Suppressor macrophage (primary cell): Measurements from ENCODE around the gene ZSWIM2.
A peak's percentile ranks its signal among the peaks of the same experiment; 100 is the strongest.
"Not testable (repeated sequence)": the region's sequence is repeated elsewhere in the genome, so short reads cannot be mapped to it uniquely, and the experiment has no call there.

Experiments used
- DNase-seq, 4 experiments: peaks; one replicate each; pipeline ENCODE4 v3.0.0-alpha.2; 2020 to 2022
- total RNA-seq, 17 experiments: gene quantifications; one replicate each; lab custom pipeline; 2026; ENCODE audit warnings: mixed read lengths in 6 of 17, inconsistent platforms in 3 of 17; lab: John Stamatoyannopoulos, UW

ZSWIM2 gene, protein sequence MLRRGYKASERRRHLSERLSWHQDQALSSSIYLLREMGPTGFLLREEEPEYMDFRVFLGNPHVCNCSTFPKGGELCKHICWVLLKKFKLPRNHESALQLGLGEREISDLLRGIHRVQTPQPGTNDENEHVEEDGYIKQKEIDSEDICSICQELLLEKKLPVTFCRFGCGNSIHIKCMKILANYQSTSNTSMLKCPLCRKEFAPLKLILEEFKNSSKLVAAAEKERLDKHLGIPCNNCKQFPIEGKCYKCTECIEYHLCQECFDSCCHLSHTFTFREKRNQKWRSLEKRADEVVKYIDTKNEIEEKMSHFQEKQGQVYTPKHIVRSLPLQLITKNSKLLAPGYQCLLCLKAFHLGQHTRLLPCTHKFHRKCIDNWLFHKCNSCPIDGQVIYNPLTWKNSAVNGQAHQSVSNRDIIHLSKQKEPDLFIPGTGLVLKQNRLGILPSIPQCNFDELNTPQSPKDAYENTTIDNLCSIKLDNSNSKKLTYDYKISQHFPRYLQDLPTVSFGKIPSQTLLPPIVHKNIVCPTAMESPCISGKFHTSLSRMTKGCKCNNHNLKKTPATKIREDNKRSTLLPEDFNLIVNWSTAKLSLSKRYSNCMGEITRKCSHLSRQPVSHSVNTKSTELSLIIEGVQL
- total RNA-seq: 0 to 0.66 (median 0) reads per million in 17 experiments

DNA sequence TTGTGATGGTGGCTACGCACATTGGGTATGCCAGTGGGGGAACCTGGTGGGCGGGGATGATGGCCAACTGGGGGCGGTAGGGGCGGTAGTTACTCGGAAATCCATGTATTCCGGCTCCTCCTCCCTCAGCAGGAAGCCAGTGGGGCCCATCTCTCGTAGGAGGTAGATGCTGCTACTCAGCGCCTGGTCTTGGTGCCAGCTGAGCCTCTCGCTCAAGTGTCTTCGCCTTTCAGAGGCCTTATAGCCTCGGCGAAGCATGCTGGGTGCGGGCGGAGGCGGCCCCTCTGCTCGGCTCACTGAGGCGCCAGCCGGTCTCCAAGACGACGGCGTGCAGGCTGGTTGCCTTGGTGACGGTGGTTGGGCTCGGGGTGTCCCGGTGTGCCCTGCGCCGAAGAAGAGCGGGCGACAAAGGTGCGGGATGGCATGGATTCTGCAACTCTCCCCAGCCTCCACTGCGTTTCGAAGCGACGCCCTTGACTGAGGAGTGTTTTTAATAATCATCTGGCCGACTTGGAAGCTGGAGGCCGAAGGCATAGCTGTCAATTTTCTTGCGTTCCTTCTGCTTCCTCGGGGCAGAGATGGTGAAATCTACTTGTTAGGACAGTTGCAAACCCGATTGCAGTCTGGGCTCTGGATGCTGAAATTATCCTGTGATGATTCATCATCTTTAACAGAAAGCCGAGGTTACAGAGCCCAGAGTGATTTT is at the start of gene ZSWIM2:
TSS of gene ZSWIM2 (minus strand) at position 298 of the 706 bp plus-strand sequence. CDS start at position 258, 40 bp downstream.
- peak; percentile 52 to 83 (median 66) for DNase-seq

DNA sequence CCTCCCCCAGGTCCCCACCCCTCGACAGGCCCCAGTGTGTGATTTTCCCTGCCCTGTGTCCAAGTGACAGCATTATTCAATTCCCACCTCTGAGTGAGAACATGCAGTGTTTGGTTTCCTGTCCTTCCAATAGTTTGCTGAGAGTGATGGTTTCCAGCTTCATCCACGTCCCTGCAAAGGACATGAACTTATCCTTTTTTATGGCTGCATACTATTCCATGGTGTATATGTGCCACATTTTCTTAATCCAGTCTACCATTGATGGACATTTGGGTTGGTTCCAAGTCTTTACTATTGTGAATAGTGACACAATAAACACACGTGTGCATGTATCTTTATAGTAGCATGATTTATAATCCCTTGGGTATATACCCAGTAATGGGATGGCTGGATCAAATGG is 47.2 kb upstream of the ZSWIM2 start:
- not testable (repeated sequence) for DNase-seq

DNA sequence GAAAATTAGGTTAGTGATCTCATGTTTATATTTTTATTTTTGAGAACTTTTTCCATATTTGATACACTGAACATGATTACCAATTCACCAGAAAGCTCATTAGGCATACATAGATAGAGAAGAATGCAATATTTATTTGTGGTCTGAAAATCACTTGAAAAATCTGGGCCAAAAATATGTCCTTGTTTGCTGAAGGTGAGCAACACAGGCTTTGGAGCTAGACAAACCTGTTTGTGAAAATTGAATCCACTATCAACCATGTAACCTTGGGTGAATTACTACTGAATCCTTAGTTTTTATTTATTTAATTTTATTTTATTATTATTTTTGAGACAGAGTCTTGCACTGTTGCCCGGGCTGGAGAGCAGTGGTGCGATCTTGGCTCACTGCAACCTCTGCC is 46.5 kb upstream of the ZSWIM2 start:
- no peak for DNase-seq

DNA sequence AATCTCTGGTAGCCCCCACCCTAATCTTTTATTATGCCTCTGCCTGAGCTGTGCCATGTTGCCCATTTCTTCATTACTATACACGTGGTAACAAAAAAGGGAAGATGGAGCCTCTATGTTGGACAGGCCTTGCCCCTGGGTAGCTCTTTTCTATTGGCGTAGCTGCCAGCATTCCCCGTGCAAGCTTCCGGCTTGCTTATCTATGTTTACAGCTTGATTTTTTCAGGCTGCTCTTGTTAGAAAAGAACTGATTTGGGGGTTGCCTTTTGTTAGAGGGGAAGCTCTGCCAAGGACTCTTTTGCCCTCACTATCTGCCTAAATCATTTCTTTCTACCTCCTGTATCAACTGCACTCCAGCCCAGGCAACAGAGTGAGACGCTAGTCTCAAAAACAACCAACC is 45.5 kb upstream of the ZSWIM2 start:
- DNase-seq: no peak

DNA sequence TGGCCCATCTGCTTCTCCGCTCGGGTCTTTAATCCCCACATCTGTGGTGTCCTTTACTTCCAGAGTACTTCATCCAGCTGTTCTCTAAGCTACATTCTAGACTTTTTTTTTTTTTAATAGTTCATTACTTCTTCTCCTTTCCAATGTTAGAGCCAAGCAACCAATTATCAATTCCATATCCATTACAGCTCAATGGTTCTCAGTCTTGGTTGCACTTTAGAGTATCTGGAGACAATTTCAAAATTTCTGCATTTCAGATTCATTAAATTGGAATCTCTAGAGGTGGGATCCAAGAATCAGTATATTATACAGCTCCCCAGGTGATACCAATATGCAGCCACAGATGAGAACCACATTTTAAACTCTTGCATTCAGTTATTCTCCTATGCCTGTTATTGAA is 43.9 kb upstream of the ZSWIM2 start:
- no peak for DNase-seq

DNA sequence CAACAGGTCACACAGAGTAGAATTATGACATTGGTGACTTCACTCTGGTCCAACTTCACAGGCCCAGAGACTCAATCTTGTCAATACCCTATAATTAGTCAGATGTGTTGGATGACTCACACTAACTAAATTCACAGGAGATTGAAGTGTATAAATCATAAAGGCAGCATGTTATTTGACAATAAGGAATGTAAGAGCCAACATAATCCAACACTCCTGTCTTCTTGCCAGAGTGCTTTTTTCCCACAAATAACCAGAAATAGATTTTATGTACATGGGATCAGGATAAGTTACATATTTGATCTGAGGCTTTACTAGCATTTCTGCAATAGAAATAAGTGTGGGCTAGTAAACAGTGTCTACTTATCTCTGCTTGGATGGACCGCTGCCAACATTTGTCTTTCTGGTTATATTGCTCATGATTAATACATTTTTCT is 42.2 kb upstream of the ZSWIM2 start:
- no peak for DNase-seq

DNA sequence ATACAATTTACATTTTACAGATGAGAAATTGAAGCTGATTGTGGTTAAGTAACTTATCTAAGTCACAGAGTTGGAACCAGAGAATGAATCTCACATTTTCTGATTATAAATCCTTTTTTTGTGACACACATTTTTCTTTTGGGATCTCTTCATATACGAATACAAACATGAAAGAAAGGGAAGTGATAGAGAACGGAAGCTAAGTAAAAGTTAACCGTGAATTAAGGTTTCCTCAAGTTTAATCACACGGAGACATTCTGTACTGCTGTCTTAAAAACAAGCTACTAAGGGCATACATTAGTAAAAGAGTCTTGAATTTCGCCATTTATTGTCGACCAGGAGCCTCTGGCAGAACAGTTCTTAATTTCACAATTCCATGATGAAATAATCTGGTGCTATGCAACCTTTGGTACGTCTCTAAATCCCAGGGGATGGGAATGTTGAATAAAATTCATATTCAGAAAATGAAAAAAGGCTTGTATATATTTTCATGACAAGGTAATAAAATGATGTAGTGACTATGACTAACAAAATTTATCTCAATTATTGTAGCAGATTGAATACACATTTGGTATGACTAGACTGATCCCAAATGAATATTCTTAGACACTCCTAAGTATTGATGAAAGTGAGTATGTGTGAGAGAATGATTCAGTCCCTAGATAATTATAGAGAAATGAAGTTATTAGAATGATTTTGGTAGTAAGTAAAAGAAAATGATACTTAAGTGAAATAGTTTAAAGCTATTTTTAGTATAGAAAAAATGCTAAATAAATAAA is 40.3 kb upstream of the ZSWIM2 start:
- DNase-seq: peak in 1 of 4 experiments; percentile 16

DNA sequence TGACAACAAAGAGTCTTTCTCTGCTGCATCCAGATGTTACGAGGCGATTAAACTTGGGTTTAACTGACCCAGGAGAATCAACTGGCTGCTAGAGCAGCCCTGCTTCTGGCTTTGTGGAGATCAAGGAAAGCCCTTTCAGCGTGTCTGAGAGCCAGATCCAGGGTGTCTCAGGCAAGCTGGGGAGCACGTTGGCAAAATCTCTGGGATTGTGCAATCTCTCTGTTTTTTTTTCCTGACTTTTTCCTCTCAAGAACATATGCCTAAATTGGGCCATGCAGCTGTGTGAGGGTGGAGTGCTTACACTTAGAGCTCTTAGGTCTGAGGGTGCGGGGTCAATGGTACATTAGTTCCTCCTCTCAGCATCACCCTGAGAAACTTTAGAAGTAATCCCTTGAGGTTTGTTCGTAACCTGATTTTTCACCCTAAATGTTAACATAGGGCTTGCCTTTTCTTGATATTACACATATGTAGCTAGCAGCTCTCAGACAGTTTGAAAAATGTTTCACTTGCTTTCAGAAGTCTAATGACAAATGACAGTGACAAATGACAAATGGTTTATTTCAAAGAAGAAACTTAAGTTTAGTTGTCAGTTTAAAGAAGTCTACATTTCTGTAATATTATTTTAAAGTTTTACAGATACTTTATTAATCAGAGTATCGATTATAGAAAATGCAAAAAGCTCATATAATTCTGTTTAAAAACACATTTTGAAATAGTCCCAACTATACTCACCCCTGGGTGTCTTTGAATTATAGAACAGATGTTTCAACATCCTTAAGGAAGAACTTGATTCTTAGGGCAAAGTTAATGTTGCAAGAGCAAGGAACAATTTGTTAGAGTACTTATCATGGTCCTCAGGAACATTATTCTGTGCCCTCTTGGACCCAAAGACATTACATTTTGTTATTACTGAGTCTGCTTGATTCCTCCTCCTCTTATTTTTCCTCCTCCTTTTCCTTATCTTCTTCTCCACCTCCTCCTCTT is 38.4 kb upstream of the ZSWIM2 start:
- DNase-seq: no peak

DNA sequence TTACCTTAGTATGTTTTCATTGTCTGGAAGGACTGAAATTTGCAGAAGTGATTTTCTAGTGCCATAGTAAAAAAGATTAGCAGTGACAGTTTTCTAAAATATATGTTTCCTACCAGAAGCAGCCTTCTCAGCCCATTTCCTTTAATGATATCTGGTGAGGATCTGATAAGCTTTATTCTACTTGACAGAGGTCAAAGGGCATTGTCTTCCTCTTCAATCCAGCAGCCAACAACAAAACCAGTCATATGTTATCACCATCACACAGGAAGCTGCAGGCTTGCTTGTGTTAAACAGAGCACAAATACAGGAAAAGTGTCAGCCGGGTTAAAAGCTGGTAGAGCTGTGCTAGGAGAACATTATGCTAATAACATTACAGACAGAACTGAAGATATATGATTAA is 35.6 kb upstream of the ZSWIM2 start:
- DNase-seq: peak in 1 of 4 experiments; percentile 9

DNA sequence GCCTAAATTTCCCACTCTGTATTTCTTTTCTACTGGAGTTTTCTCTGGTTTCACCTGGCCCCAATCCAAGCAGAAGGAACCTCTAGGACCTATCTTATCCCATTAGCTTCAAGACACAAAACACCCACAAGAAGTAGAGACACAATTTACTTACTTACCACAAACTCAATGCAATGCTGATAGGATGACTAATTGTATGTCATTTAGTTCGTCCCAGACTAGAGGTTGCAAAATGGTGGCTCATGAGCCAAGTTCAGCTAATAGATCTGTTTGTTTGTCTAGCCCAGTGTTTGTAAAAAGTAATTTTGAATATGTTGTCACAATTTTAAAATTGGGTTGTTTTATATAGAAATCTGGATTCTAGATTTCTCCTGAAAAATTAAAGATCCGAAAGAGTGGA is 34.7 kb upstream of the ZSWIM2 start:
- no peak for DNase-seq

DNA sequence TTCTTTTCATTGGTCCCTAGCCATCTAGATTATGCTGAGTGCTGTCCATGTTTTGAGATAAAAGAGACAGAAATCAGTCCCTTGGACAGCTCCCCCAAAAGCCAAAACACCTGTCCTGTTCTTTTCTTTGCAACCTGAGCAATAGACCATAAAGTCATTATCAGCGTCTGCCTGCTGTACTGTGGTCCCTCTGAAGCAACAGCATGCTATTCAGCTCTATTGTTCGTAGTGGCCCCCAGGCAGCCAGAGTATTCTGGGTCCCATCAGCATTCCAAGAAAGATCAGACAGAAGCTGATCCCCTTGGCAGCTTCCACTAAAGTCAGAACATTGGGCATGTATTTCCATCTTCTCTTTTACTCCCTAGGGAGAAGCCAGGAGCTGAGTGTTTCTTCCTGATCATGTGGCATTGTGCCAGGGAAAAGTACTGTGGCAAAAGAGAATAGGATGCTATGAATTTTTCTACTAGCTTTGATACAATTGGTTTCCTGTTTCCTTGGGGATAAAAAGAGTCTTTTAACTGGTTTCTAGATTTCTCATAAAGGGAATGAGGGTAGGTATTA is 33.6 kb upstream of the ZSWIM2 start:
- DNase-seq: no peak

DNA sequence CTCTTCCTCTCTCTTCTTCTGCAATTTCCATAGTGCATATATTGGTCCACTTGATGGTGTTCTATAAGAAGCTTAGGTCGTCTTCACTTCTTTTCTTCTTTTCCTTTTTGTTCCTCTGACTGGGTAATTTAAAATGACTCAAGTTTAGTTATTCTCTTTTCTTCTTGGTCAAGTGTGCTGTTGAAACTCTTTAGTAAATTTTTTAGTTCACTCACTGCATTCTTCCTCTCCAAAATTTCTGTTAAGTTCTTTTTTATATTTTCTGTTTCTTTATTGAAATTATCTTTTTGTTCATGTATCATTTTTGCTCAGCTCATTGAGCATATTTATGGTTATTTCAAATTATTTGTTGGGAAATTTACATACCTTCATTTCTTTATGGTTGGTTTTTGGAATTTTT is 32.7 kb upstream of the ZSWIM2 start:
- DNase-seq: no peak

DNA sequence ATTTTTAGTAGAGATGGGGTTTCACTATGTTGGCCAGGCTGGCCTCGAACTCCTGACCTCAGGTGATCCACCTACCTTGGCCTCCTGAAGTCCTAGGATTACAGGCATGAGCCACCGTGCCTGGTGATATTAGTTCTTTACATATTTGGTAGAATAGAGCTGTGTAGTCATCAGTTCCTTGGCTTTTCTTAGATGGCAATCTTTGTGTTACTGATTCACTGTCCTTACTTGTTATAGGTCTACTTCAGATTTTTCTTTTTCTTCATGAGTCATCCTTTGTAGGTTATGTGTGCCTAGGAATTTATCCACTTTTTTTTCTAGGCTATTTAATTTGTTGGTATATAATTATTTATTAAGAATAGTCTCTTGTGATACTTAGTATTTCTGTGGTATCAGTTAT is 30.3 kb upstream of the ZSWIM2 start:
- no peak for DNase-seq

DNA sequence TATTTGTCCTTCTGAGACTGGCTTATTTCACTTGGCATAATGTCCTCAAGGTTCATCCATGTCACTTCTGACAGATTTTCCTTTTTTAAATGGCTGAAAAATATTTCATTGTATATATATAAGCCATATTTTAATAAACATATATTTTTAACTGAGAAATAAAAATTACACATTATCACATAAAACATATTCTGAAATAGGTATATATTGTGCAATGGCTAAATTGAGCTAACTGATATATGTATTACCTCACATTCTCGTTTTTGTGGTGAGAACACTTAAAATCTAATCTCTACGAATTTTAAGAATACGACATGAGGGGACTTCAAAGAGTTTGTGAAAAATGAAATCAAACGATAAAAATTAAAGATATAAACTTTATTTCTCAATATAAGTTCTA is 25.7 kb upstream of the ZSWIM2 start:
- no peak for DNase-seq

DNA sequence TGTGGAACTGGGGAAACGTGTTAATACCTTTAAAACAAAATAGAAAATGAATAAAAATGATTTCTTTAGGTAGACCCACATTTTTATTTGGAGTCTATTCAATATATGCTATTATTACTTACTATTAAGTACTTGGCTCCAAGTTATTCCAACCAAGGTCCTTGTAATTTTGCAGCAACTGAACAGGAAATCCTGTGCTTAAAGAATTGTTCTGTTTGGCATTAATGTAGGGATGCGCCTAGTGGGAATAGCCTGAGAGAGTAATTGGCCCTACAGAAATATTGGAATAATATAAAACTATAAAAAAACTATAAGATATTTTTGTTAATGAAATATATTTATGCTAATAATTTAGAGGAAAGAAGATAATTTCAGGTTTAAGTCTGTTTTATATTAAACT is 22.9 kb upstream of the ZSWIM2 start:
- no peak for DNase-seq

DNA sequence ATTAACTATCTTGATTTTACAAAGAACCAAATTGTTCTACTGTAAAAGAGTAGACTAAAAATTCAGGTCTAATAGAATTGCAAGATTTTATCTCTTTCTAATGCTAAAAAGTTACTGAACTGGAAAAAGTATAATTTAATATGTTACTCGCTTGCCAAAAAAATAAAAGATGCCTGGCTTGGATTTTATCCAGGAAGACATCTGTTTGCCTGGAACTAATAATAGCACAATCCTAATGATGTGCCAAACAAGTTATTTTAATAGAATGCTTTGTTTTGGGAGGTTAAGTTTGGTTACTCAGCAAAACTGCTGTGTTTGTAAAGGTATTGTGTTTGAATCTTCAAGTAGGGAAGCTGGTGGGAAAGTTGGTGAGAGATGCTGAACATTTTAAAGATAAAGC is 19.4 kb upstream of the ZSWIM2 start:
- DNase-seq: no peak

DNA sequence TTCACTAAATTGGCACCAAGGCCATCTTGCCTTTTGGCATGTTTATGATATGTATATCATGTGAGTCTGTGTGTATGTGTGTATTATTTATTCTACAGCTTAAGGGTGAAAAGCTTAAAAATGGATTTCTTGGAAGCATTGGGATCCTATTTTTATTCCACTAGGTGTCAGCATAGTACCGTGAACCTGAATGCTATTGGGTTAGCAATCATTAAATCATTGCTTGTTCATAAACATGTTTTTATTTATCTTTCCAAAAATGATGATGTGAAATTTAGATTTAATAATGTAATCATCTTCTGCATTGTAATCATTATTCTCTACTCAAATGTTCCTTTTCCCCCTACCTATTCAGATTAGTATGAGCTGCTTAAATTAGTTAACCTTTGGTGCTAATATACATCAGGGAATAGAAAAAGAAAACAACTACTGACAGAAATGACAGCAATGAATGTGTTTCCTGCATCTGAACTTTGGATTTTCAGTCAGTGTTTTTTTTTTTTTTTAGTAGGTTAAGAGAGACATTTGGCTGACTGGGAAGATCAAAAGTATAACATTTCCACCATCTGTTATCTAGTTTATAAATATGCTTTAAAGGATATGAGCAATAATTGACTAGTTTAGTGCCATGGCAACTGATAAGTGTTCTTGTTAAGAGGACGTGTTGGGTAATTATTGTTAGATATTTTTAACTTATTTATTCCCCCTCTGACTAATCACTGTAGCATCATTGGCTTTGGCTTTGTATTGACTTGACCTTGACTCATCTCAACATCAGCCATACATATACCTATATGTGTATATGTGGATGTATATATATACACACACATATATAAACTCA is 14.1 kb upstream of the ZSWIM2 start:
- DNase-seq: peak; percentile 32 to 68 (median 50)

DNA sequence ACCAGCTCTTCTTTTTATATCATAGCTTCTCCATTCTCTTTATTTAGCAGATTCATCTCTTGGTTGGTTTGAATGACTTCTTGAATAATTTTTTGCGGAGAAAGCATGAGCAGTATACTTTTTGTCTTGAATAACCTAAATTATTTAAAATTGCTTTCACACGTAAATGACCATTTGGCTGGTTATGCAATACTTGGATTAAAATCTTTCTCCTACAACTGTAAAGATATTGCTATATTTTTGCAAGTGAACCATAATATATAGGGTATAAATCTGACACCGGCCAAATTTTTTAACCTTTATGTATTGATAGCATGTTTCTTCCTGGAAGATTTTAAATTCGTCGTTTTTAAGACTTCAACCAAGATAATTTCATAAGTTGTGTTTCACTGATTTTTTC is 6.2 kb upstream of the ZSWIM2 start:
- no peak for DNase-seq

DNA sequence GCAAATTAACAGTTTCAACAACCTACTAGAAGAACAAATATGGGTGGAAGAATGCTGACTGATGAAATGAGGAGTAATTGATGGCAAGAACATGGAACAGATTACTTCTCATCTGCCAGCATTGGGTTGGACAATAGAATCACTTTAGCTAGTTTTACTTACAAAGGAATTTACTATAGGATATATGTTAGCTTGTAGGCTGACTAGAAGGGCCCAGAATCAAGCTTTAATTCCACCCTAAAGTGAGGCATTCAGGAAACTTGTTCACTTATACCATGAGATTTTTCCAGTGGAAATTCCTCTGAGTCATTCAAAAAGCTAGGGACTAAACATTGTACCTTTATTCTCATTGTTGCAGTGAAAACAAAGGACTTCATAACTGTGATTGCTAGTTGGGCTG is 5.0 kb upstream of the ZSWIM2 start:
- no peak for DNase-seq

DNA sequence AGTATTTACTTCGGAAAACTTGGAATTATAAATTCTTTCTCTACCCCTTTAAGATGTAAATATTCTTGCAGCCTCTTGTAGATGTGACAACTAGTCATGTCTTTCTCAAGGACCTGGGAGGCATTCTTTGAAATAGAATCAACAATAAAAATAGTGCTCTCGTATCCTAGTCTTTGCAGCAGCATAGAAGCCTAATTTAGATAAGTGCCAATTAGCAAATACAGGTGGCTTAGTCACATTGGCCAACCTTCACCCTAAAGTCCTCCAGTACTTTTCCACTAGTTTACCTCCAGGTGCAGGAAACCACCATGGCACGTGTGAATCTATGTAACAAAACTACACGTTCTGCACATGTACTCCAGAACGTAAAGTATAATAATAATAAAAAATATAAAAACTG is 3.5 kb upstream of the ZSWIM2 start:
- DNase-seq: no peak
